GM20000 (cell line): ENCODE results near the gene CDC42EP3.

Experiments used
- DNase-seq: peaks from one replicate; pipeline ENCODE4 v3.0.0; 2012; ENCODE audit warnings: low spot score
- TF ChIP-seq, protein P1 (sequence below): IDR thresholded peaks from 2 replicates; pipeline ENCODE4 v1.5.1; 2012; ENCODE audit warnings: mild to moderate bottlenecking, control low read depth; ENCODE audit errors: extremely low read depth, missing control alignments

CDC42EP3 gene

DNA sequence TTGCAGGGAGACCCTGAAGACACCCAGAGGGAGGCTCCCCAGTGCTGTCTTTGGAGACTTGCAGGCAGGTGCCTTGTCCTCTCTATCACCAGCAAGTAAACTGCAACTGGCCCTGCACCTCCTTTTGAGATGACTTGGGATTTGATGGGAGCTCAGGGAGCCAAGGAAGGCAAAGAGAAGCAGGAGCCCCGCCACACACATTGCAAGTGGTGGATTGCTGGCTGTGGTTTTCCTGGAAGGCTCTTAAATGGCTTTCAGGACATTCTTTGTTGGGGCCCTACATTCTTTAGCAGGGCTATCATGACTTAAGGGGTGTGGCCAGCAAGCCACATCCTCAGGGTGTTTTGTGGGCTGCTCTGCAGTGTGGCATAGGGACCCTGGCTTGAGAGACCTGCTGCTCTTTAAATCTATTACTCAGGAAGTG is 39.9 kb upstream of the CDC42EP3 start:
- peak; percentile 42 for DNase-seq
- TF ChIP-seq, protein P1, sequence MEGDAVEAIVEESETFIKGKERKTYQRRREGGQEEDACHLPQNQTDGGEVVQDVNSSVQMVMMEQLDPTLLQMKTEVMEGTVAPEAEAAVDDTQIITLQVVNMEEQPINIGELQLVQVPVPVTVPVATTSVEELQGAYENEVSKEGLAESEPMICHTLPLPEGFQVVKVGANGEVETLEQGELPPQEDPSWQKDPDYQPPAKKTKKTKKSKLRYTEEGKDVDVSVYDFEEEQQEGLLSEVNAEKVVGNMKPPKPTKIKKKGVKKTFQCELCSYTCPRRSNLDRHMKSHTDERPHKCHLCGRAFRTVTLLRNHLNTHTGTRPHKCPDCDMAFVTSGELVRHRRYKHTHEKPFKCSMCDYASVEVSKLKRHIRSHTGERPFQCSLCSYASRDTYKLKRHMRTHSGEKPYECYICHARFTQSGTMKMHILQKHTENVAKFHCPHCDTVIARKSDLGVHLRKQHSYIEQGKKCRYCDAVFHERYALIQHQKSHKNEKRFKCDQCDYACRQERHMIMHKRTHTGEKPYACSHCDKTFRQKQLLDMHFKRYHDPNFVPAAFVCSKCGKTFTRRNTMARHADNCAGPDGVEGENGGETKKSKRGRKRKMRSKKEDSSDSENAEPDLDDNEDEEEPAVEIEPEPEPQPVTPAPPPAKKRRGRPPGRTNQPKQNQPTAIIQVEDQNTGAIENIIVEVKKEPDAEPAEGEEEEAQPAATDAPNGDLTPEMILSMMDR, result no peak

DNA sequence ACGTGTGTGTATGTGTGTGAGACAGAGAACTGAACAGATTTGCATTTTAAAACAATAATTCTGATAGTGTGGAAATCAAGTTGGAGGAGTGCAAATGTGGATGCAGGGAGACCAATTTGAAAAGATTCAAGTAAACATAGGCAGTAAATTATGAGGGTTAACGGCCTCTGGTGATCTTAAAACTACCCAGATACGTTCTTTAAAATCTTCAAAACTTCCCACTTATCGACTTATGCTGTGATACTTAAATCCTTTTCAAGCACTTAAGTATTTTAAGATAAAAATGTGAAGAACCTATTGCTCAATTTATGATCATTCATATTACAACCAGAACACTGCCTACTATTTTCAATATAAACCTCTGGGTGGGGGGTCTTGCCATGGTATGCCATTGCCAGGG is 37.7 kb upstream of the CDC42EP3 start:
- TF ChIP-seq, protein P1, result no peak
- no peak for DNase-seq

DNA sequence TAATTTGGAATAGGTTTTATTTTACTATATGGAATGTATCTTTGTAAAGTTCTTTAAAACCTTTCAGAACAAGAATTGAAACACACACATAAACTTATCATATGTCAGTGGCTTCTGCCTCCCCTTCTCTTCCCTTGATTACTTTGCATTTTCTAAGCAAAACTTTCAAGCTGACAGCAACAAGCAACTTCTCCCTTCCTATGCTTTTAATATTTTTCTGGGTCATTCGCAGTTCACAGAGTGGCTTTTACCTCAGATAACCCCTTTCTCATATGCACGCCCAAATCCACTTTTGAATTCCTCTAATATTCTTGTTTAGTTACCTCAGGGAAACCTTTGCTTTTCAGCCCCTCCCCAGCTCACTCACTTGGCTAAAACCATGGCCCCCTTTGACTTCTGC is 36.7 kb upstream of the CDC42EP3 start:
- TF ChIP-seq, protein P1, result no peak
- DNase-seq, result no peak

DNA sequence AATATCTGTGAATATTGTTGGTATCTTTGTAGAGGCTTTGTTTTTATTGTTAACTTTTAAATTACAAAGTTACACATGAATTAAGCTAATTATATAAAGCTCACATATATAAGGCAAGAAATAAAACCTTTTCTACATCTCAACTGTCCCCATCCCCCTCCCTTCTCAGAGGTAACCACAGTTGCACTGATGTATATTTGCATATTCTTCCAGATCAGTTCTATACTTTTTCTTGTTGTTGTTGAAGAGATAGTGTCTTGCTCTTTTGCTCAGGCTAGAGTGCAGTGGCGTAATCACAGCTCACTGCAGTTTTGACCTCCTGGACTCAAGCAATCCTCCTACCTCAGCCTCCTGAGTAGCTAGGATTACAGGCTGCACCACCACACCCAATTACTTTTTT is 36.0 kb upstream of the CDC42EP3 start:
- DNase-seq, result no peak
- TF ChIP-seq, protein P1, result no peak

DNA sequence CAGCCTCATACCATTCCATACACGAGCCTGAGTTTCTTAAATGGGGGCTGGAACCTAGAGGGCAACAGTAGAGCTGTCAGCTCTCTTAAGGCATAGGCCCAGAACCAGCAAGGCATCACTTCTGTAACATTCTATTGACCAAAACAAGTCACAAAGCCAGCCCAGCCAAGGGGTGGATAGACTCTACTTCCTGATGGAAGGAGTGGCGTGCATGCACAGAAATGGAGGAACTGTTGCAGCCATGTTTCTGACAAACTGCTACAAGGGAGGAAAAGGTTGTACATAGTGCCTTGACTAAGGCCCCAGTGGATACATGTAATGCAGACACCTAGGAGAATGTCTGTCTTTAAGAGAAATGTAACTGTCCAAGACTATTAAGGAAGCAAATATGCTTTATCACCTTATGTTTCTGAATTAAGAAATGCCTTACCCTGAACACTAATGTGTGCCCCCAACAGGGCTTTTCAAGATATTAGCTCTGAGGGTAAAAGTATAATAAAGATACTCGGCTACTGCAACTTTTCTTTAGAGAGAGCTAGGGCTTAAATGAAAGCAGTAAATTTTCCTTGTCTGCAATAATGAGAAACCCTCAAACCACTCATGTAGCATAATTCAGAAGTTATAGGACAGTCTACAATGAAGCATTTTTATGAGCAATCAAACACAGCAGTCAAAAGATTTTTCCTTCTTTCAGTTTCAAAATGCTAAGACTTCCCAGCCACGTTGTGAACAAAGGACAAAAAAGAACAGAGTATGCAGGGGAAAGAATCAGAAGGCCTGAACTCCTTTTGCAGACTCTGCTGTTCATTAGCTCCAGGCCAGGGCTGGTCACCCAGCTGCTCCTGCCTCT is 35.1 kb upstream of the CDC42EP3 start:
- TF ChIP-seq, protein P1, result no peak

DNA sequence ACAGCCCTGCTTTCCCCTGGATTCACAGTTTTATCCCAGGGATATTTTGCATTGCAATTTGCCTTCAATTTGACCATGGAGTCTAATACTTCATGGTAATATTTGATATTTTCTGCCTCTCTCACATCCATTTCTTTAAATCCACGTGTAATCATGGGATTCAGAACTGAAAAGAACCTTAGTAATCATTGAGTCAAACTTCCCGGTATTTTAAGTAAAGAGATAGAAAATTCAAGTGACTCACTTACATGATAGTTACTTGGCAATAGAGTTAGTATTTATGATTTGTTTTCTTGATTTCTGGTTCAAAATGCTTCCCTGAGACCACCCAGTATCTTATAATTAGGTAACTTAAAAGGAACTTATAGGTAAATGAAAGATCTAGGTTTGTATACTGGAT is 33.7 kb upstream of the CDC42EP3 start:
- no peak for DNase-seq
- TF ChIP-seq, protein P1, result no peak

More for the DNA sequence above, 35.1 kb upstream of the CDC42EP3 start:
- no peak for DNase-seq

DNA sequence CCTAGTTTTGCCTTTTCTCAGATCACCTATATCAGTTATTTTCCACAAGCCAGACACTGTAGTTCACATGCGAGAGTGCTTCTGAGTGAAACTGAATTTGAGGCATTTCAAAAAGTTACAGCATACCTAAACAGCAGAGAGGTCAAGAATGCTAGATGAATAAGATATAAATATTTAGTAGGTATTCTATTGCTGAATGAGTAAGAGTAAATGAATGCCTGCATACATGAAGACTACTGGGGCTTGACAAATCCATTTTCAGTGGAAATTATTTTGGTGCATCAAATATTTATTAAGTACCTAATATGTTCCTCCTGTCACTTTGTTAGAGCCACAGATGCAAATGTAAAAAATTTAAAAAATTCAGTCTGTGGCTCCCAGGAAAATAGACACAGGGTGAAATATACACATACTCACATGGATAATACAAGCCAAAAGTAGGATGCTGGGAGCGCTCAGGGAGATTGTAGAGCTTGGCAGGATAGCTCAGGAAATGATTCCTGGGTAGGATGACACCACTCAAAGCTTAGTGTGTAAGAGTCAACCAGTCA is 27.6 kb upstream of the CDC42EP3 start:
- no peak for DNase-seq
- TF ChIP-seq, protein P1, result no peak
